GM08714 (cell line): ENCODE measurements around the gene SPATA31A5.
"Not testable (repeated sequence)": the region's sequence is repeated elsewhere in the genome, so short reads cannot be mapped to it uniquely, and the experiment has no call there.

ENCODE experiments used
- H3K4me3 ChIP-seq: fragments of 200-500 bp; sonication (Bioruptor generic); 2 replicates; pipeline ENCODE4 v1.5.1; 2014; ENCODE audit warnings: mild to moderate bottlenecking, low read length, inconsistent platforms

SPATA31A5 gene

GRCh38 chr9:60914107-60914506 lies at the start of gene SPATA31A5:
Gene SPATA31A5 (plus strand): TSS chr9:60914407. CDS start chr9:60914436, 29 bp downstream.
- H3K4me3 ChIP-seq: not testable (repeated sequence)

- not testable (repeated sequence) for H3K4me3 ChIP-seq
Observed at GRCh38 chr9:60962990-60963350, 48.8 kb downstream of the SPATA31A5 start.

- not testable (repeated sequence) for H3K4me3 ChIP-seq
Observed at GRCh38 chr9:60966382-60966781, 52.2 kb downstream of the SPATA31A5 start.
